GM15510 (cell line): ENCODE results near the gene DGKI.

Experiments
- POLR2A ChIP-seq: IDR thresholded peaks from 3 replicates; pipeline ENCODE4 v1.6.1; 2011; ENCODE audit warnings: borderline replicate concordance; ENCODE audit not compliant: insufficient read length; ENCODE audit errors: extremely low read depth

The DGKI gene

GRCh38 chr7:137834552-137834951 lies 12.2 kb downstream of the DGKI start:
- no peak for TF ChIP-seq POLR2A

- no peak for TF ChIP-seq POLR2A
Measured at GRCh38 chr7:137832382-137832781, 14.4 kb downstream of the DGKI start.

- no peak for TF ChIP-seq POLR2A
Measured at GRCh38 chr7:137829337-137829992, 17.3 kb downstream of the DGKI start.

- TF ChIP-seq POLR2A = no peak
Measured at GRCh38 chr7:137828456-137828855, 18.3 kb downstream of the DGKI start.

- no peak for TF ChIP-seq POLR2A
Measured at GRCh38 chr7:137825489-137825888, 21.3 kb downstream of the DGKI start.

GRCh38 chr7:137820677-137821420 lies 25.9 kb downstream of the DGKI start:
- TF ChIP-seq POLR2A = no peak

- TF ChIP-seq POLR2A = no peak
Measured at GRCh38 chr7:137820156-137820555, 26.6 kb downstream of the DGKI start.

- TF ChIP-seq POLR2A = no peak
Measured at GRCh38 chr7:137818036-137818435, 28.7 kb downstream of the DGKI start.

- no peak for TF ChIP-seq POLR2A
Measured at GRCh38 chr7:137816696-137817320, 30.0 kb downstream of the DGKI start.

GRCh38 chr7:137813541-137813940 lies 33.2 kb downstream of the DGKI start:
- no peak for TF ChIP-seq POLR2A

- no peak for TF ChIP-seq POLR2A
Measured at GRCh38 chr7:137810248-137810647, 36.5 kb downstream of the DGKI start.

- TF ChIP-seq POLR2A = no peak
Measured at GRCh38 chr7:137804836-137805235, 41.9 kb downstream of the DGKI start.

GRCh38 chr7:137801491-137801890 lies 45.3 kb downstream of the DGKI start:
- no peak for TF ChIP-seq POLR2A

- TF ChIP-seq POLR2A = no peak
Measured at GRCh38 chr7:137801003-137801402, 45.8 kb downstream of the DGKI start.

- TF ChIP-seq POLR2A = no peak
Measured at GRCh38 chr7:137798073-137798763, 48.6 kb downstream of the DGKI start.
